Stimulated activated CD8-positive, alpha-beta memory T cell treated with anti-CD3 and anti-CD28 coated beads, Interleukin-2, amount 100 ng/mL, for 1 hour (primary cell): ENCODE measurements around the gene DENND5B.
"Not testable (repeated sequence)": the region's sequence is repeated elsewhere in the genome, so short reads cannot be mapped to it uniquely, and the experiment has no call there.

Source experiments
- DNase-seq, 2 donors: peaks; one replicate each; pipeline ENCODE4 v3.0.0-alpha.2; 2020; ENCODE audit warnings: low read depth in 2 of 2

The DENND5B gene

GRCh38 chr12:31557707-31558106 lies 33.2 kb downstream of the DENND5B start:
- no peak for DNase-seq

GRCh38 chr12:31555466-31555865 lies 35.5 kb downstream of the DENND5B start:
- DNase-seq: not testable (repeated sequence)

- not testable (repeated sequence) for DNase-seq
These were observed 40.3 kb downstream of the DENND5B start for GRCh38 chr12:31550590-31550989.

- DNase-seq: no peak
These were observed 54.3 kb downstream of the DENND5B start for GRCh38 chr12:31536672-31537071.

GRCh38 chr12:31533470-31533869 lies 57.5 kb downstream of the DENND5B start:
- no peak for DNase-seq

GRCh38 chr12:31531893-31532292 lies 59.0 kb downstream of the DENND5B start:
- DNase-seq: no peak

GRCh38 chr12:31528095-31528494 lies 62.8 kb downstream of the DENND5B start:
- no peak for DNase-seq

GRCh38 chr12:31527083-31527482 lies 63.9 kb downstream of the DENND5B start:
- DNase-seq: no peak

- no peak for DNase-seq
These were observed 64.8 kb downstream of the DENND5B start for GRCh38 chr12:31526158-31526546.

GRCh38 chr12:31525496-31526157 lies 65.3 kb downstream of the DENND5B start:
- DNase-seq: no peak

GRCh38 chr12:31524791-31525495 lies 66.0 kb downstream of the DENND5B start:
- DNase-seq: no peak

GRCh38 chr12:31523306-31523705 lies 67.6 kb downstream of the DENND5B start:
- no peak for DNase-seq

GRCh38 chr12:31522607-31523006 lies 68.3 kb downstream of the DENND5B start:
- no peak for DNase-seq

- no peak for DNase-seq
These were observed 69.0 kb downstream of the DENND5B start for GRCh38 chr12:31521964-31522363.

GRCh38 chr12:31519511-31519910 lies 71.4 kb downstream of the DENND5B start:
- no peak for DNase-seq

GRCh38 chr12:31518680-31519227 lies 72.2 kb downstream of the DENND5B start:
- DNase-seq: no peak

GRCh38 chr12:31517994-31518393 lies 72.9 kb downstream of the DENND5B start:
- no peak for DNase-seq

- DNase-seq: no peak
These were observed 74.2 kb downstream of the DENND5B start for GRCh38 chr12:31516702-31517101.

GRCh38 chr12:31514912-31515311 lies 76.0 kb downstream of the DENND5B start:
- DNase-seq: no peak

- DNase-seq: no peak
These were observed 80.9 kb downstream of the DENND5B start for GRCh38 chr12:31510034-31510433.

- DNase-seq: no peak
These were observed 82.3 kb downstream of the DENND5B start for GRCh38 chr12:31508436-31509150.

- DNase-seq: no peak
These were observed 83.0 kb downstream of the DENND5B start for GRCh38 chr12:31507966-31508365.
